HCT116 (cell line): Measurements from ENCODE around the gene SBF1. TPM values are rescaled to one million over a fixed set of nuclear protein-coding genes. Genes with fewer than 3 reads are reported as not detected.

Experiments used
- ATAC-seq: fragments of 200-7000 bp; cut with Tn5 transposase; 2 replicates; pipeline ENCODE4 v1.9.1; 2020; ENCODE audit warnings: mild to moderate bottlenecking, moderate library complexity
- BruUV-seq: library from RNA; stranded (reverse); fragments of 400-500 nt; replicated peaks from 2 replicates; lab custom pipeline; 2021; lab: Mats Ljungman, UMichigan
- CTCF ChIA-PET: fragments of 300-600 bp; sonication (Branson Sonifier 250); formaldehyde crosslinking; loops from one replicate; lab custom pipeline; 2021; ENCODE audit warnings: antibody characterized with exemption; lab: Charles Lee
- POLR2A ChIA-PET: fragments of 300-600, 350-600 bp; sonication (Branson Sonifier 250); formaldehyde crosslinking; loops from one replicate; lab custom pipeline; 2021; ENCODE audit warnings: antibody characterized with exemption; lab: Charles Lee
- RAD21 ChIA-PET, 2 experiments: fragments of 300-600 bp; sonication (Branson Sonifier 250); formaldehyde crosslinking; loops; one replicate each; lab custom pipeline; 2023; ENCODE audit warnings: low total read pairs in 2 of 2; ENCODE audit not compliant: uncharacterized antibody in 2 of 2, unreplicated experiment in 2 of 2, low non-redundant PET in 1 of 2; lab: Charles Lee
- DNase-seq: peaks from one replicate; pipeline ENCODE4 v3.0.0-alpha.2; 2010; ENCODE audit warnings: low read depth, low spot score
- H2AFZ ChIP-seq: fragments of 200-600 bp; shearing (Covaris generic), sonication (generic); 2 replicates; pipeline ENCODE4 v1.6.1; 2017; ENCODE audit warnings: low read depth, mixed run types, mixed read lengths, antibody characterized with exemption, low read length; ENCODE audit not compliant: poor library complexity, severe bottlenecking
- H3K27ac ChIP-seq: 2 replicates; pipeline ENCODE4 v1.5.1; 2012; ENCODE audit warnings: low read depth, low read length
- H3K27me3 ChIP-seq: fragments of 200-600 bp; sonication (generic); 2 replicates; pipeline ENCODE4 v1.6.1; 2016; ENCODE audit warnings: mixed run types, low read length, mixed read lengths; ENCODE audit not compliant: insufficient read depth
- H3K36me3 ChIP-seq, 2 experiments: fragments of 200-500 bp in 1 of 2; fragments of 200-600 bp in 1 of 2; sonication (Bioruptor generic) in 1 of 2; sonication (generic) in 1 of 2; 2 replicates each; pipeline versions ENCODE4 v1.5.1 to v1.6.1; 2014 to 2016; ENCODE audit warnings: low read length in 2 of 2, inconsistent platforms in 1 of 2, mixed read lengths in 1 of 2, mixed run types in 1 of 2; ENCODE audit not compliant: insufficient read depth in 2 of 2, control insufficient read depth in 1 of 2
- H3K4me1 ChIP-seq, 2 experiments: fragments of 200-600 bp in 1 of 2; sonication (generic) in 1 of 2; 2 replicates each; pipeline versions ENCODE4 v1.5.1 to v1.6.1; 2012 to 2017; ENCODE audit warnings: low read length in 2 of 2, inconsistent platforms in 1 of 2, mild to moderate bottlenecking in 1 of 2, mixed read lengths in 1 of 2, mixed run types in 1 of 2, moderate library complexity in 1 of 2; ENCODE audit not compliant: insufficient read depth in 2 of 2, control insufficient read depth in 1 of 2
- H3K4me2 ChIP-seq: fragments of 200-600 bp; sonication (generic); 2 replicates; pipeline ENCODE4 v1.6.1; 2017; ENCODE audit warnings: mixed run types, low read length, mixed read lengths
- H3K4me3 ChIP-seq, 2 experiments: fragments of 200-600 bp in 1 of 2; sonication (generic) in 1 of 2; replicated peaks in 1 of 2; 2 replicates each; pipeline ENCODE4 v1.5.1; 2011 to 2016; ENCODE audit warnings: low read length in 2 of 2, control low read depth in 1 of 2, low read depth in 1 of 2, mild to moderate bottlenecking in 1 of 2, mixed read lengths in 1 of 2, mixed run types in 1 of 2
- H3K79me2 ChIP-seq: fragments of 200-600 bp; sonication (generic); 2 replicates; pipeline ENCODE4 v1.6.1; 2017; ENCODE audit warnings: mild to moderate bottlenecking, mixed run types, low read length, moderate library complexity, mixed read lengths; ENCODE audit not compliant: insufficient read depth
- H3K9ac ChIP-seq: fragments of 200-600 bp; sonication (generic); 2 replicates; pipeline ENCODE4 v1.6.1; 2016; ENCODE audit warnings: low read length, mixed read lengths
- H3K9me2 ChIP-seq: fragments of 200-600 bp; sonication (generic), shearing (Covaris generic); 2 replicates; pipeline ENCODE4 v1.6.1; 2017; ENCODE audit warnings: mixed run types, mild to moderate bottlenecking, moderate library complexity; ENCODE audit not compliant: insufficient read depth
- H3K9me3 ChIP-seq, 2 experiments: fragments of 200-500 bp in 1 of 2; fragments of 200-600 bp in 1 of 2; sonication (Bioruptor generic) in 1 of 2; sonication (generic) in 1 of 2; 2 replicates each; pipeline ENCODE4 v1.6.1; 2014 to 2017; ENCODE audit warnings: low read length in 2 of 2, mixed read lengths in 2 of 2, inconsistent platforms in 1 of 2, low read depth in 1 of 2, mild to moderate bottlenecking in 1 of 2, mixed run types in 1 of 2, moderate library complexity in 1 of 2; ENCODE audit not compliant: control insufficient read depth in 1 of 2, insufficient read depth in 1 of 2
- H4K20me1 ChIP-seq: fragments of 200-600 bp; sonication (generic), shearing (Covaris generic); 2 replicates; pipeline ENCODE4 v1.6.1; 2017; ENCODE audit warnings: mixed run types, mild to moderate bottlenecking, moderate library complexity; ENCODE audit not compliant: insufficient read depth
- CBX3 ChIP-seq: IDR thresholded peaks from 2 replicates; pipeline ENCODE4 v1.6.1; 2012; ENCODE audit warnings: low read depth
- ELF1 ChIP-seq: IDR thresholded peaks from 2 replicates; pipeline ENCODE4 v1.6.1; 2012; ENCODE audit warnings: low read depth, borderline replicate concordance
- JUND ChIP-seq: IDR thresholded peaks from 2 replicates; pipeline ENCODE4 v1.6.1; 2012
- RAD21 ChIP-seq: IDR thresholded peaks from 2 replicates; pipeline ENCODE4 v1.6.1; 2012; ENCODE audit warnings: low read depth, mild to moderate bottlenecking
- SP1 ChIP-seq: IDR thresholded peaks from 2 replicates; pipeline ENCODE4 v1.6.1; 2012; ENCODE audit warnings: low read depth
- TCF7L2 ChIP-seq: IDR thresholded peaks from 2 replicates; pipeline ENCODE4 v1.7.0; 2011; ENCODE audit warnings: borderline replicate concordance, inconsistent platforms; ENCODE audit not compliant: insufficient read depth, insufficient read length; ENCODE audit errors: extremely low read depth
- ZFX ChIP-seq: fragments of 450-650 bp; IDR thresholded peaks from 2 replicates; pipeline ENCODE4 v1.6.1; 2017
- intact Hi-C: fragments of 100-400 bp; cut with micrococcal nuclease; formaldehyde crosslinking; loops from 2 replicates; pipeline ENCODE4 v1.10.0; 2022
- total RNA-seq: library from RNA; stranded (reverse); gene quantifications from one replicate; pipeline ENCODE4 v1.2.1, GENCODE V29; 2021; ENCODE audit not compliant: unreplicated experiment
- TF ChIP-seq, protein P1 (sequence below): IDR thresholded peaks from 2 replicates; pipeline ENCODE4 v1.6.1; 2012; ENCODE audit warnings: low read depth
- TF ChIP-seq, protein P2 (sequence below): IDR thresholded peaks from 2 replicates; pipeline ENCODE4 v1.6.1; 2012
- TF ChIP-seq, protein P3 (sequence below), 3 experiments: fragments of 200-600 bp in 1 of 3; sonication (generic) in 1 of 3; IDR thresholded peaks in 2 of 3; conservative IDR thresholded peaks in 1 of 3; 2 replicates each; pipeline ENCODE4 v1.5.1; 2012 to 2017; ENCODE audit warnings: low read depth in 2 of 3, low read length in 2 of 3, antibody characterized with exemption in 1 of 3, borderline replicate concordance in 1 of 3, control low read depth in 1 of 3, mild to moderate bottlenecking in 1 of 3, mixed read lengths in 1 of 3, mixed run types in 1 of 3, moderate library complexity in 1 of 3; ENCODE audit not compliant: insufficient read depth in 1 of 3
- TF ChIP-seq, protein P4 (sequence below): IDR thresholded peaks from 2 replicates; pipeline ENCODE4 v1.6.1; 2011; ENCODE audit warnings: mild to moderate bottlenecking, low read length, moderate library complexity; ENCODE audit not compliant: insufficient replicate concordance; ENCODE audit errors: extremely low read depth

Gene SBF1
- total RNA-seq, 1 experiment from 2014 or later = 91.1 TPM

DNA sequence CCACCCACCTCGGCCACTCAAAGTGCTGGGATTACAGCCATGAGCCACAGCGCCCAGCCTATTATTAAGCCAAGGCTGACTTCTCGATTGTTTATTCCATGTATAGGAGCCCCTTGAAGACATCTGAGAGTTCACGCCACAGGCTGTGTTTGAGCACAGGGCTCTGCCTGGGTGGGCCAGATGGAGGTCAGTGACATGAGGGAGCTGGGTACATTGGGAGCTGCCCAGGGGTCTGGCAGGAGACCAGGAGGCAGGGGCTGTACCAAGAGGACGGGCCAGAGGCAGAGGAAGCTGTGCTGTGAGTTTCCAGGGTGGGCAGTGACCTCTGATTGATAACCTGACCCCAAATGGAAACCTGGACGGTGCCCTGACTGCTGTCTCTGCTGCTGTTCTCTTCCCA is 27.3 kb upstream of the SBF1 start (continued):
- TF ChIP-seq, protein P1, sequence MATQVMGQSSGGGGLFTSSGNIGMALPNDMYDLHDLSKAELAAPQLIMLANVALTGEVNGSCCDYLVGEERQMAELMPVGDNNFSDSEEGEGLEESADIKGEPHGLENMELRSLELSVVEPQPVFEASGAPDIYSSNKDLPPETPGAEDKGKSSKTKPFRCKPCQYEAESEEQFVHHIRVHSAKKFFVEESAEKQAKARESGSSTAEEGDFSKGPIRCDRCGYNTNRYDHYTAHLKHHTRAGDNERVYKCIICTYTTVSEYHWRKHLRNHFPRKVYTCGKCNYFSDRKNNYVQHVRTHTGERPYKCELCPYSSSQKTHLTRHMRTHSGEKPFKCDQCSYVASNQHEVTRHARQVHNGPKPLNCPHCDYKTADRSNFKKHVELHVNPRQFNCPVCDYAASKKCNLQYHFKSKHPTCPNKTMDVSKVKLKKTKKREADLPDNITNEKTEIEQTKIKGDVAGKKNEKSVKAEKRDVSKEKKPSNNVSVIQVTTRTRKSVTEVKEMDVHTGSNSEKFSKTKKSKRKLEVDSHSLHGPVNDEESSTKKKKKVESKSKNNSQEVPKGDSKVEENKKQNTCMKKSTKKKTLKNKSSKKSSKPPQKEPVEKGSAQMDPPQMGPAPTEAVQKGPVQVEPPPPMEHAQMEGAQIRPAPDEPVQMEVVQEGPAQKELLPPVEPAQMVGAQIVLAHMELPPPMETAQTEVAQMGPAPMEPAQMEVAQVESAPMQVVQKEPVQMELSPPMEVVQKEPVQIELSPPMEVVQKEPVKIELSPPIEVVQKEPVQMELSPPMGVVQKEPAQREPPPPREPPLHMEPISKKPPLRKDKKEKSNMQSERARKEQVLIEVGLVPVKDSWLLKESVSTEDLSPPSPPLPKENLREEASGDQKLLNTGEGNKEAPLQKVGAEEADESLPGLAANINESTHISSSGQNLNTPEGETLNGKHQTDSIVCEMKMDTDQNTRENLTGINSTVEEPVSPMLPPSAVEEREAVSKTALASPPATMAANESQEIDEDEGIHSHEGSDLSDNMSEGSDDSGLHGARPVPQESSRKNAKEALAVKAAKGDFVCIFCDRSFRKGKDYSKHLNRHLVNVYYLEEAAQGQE = no peak

DNA sequence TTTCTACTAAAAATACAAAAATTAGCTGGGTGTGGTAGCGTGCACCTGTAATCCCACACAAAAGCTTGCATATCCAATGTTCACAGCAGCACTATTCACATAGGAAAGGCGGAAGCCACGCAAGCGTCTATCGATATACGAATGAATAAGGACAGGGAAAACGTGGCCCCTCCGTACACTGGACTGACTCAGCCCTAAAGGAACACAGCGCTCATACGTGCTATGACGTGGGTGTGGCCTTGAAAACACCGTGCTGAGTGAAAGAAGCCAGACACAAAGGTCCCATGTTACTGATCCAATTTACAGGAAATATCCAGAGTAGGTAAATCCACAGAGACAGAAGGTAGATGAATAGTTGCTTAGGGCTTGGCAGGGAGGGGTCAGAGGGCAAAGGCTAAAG is 25.6 kb upstream of the SBF1 start:
- Histone ChIP-seq H3K9me3 (no peaks in the 10 kb centered on the region), H2AFZ (no peak overlapping the region), H3K4me1 (peaks cover 4 to 8% of the 10 kb centered on the region in 2 experiments; a peak in 3 of 4 replicates), H3K4me3 (no peak overlapping the region), H4K20me1 (no peaks in the 10 kb centered on the region), H3K36me3 (0 out of 4 replicates have a peak, but pooled peaks cover 0 to 8% of the 10 kb centered on the region in 2 experiments), H3K27ac (no peak overlapping the region), H3K9me2 (no peaks in the 10 kb centered on the region), H3K79me2 (0 out of 2 replicates have a peak, but pooled peaks cover 3% of the 10 kb centered on the region), H3K4me2 (no peak overlapping the region)
- ATAC-seq (no peak), DNase-seq (no peak)
- POLR2A ChIA-PET = no interaction called here
- RAD21 ChIA-PET = no interaction called here
- CTCF ChIA-PET = no interaction called here
- intact Hi-C loops = no loop called here
- TF ChIP-seq, protein P2, sequence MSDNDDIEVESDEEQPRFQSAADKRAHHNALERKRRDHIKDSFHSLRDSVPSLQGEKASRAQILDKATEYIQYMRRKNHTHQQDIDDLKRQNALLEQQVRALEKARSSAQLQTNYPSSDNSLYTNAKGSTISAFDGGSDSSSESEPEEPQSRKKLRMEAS = no peak
- no peak for TF ChIP-seq RAD21
- no peak for TF ChIP-seq ELF1
- no peak for TF ChIP-seq JUND
- no peak for TF ChIP-seq ZFX
- TF ChIP-seq SP1 = no peak
- no peak for TF ChIP-seq TCF7L2
- TF ChIP-seq, protein P3, sequence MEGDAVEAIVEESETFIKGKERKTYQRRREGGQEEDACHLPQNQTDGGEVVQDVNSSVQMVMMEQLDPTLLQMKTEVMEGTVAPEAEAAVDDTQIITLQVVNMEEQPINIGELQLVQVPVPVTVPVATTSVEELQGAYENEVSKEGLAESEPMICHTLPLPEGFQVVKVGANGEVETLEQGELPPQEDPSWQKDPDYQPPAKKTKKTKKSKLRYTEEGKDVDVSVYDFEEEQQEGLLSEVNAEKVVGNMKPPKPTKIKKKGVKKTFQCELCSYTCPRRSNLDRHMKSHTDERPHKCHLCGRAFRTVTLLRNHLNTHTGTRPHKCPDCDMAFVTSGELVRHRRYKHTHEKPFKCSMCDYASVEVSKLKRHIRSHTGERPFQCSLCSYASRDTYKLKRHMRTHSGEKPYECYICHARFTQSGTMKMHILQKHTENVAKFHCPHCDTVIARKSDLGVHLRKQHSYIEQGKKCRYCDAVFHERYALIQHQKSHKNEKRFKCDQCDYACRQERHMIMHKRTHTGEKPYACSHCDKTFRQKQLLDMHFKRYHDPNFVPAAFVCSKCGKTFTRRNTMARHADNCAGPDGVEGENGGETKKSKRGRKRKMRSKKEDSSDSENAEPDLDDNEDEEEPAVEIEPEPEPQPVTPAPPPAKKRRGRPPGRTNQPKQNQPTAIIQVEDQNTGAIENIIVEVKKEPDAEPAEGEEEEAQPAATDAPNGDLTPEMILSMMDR (IDR thresholded peaks at IDR 0.05 in 2 of 3, conservative IDR thresholded peaks at IDR 0.05 in 1 of 3; ENCODE audit: borderline replicate concordance in 1 of 3, insufficient read depth in 1 of 3, low read depth in 2 of 3, low read length in 2 of 3) = no peak
- TF ChIP-seq CBX3 = no peak
- TF ChIP-seq, protein P4, sequence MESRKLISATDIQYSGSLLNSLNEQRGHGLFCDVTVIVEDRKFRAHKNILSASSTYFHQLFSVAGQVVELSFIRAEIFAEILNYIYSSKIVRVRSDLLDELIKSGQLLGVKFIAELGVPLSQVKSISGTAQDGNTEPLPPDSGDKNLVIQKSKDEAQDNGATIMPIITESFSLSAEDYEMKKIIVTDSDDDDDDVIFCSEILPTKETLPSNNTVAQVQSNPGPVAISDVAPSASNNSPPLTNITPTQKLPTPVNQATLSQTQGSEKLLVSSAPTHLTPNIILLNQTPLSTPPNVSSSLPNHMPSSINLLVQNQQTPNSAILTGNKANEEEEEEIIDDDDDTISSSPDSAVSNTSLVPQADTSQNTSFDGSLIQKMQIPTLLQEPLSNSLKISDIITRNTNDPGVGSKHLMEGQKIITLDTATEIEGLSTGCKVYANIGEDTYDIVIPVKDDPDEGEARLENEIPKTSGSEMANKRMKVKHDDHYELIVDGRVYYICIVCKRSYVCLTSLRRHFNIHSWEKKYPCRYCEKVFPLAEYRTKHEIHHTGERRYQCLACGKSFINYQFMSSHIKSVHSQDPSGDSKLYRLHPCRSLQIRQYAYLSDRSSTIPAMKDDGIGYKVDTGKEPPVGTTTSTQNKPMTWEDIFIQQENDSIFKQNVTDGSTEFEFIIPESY = no peak
- TF ChIP-seq, all 23 proteins: peak for 0
- BruUV-seq = no TSS peak
- no peak overlapping the region for H3K9ac ChIP-seq
- no peaks in the 10 kb centered on the region for H3K27me3 ChIP-seq
